ENCODE results near the gene CACNA2D3.

CACNA2D3 gene

DNA sequence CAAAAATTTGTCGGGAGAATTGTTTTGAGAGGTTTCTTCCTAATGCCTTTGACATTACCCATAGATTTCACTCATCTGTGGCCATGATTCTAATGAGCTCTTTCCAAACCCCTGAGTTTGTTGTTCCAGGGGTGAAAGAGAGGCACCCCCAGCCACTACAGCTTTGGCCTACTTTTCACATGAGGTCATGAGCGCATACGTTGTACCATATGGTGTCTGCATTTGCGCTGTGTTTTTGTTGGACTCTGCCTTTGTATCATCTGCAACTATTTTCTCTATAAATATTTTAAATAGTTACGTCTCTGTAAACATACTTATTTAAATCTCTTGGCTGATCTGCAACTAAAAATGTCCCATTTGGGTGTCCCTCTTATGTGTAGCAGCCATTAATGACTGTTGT, 697.6 kb downstream of the CACNA2D3 start:
- TF ChIP-seq, protein P1, sequence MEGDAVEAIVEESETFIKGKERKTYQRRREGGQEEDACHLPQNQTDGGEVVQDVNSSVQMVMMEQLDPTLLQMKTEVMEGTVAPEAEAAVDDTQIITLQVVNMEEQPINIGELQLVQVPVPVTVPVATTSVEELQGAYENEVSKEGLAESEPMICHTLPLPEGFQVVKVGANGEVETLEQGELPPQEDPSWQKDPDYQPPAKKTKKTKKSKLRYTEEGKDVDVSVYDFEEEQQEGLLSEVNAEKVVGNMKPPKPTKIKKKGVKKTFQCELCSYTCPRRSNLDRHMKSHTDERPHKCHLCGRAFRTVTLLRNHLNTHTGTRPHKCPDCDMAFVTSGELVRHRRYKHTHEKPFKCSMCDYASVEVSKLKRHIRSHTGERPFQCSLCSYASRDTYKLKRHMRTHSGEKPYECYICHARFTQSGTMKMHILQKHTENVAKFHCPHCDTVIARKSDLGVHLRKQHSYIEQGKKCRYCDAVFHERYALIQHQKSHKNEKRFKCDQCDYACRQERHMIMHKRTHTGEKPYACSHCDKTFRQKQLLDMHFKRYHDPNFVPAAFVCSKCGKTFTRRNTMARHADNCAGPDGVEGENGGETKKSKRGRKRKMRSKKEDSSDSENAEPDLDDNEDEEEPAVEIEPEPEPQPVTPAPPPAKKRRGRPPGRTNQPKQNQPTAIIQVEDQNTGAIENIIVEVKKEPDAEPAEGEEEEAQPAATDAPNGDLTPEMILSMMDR (IDR thresholded peaks at IDR 0.05; ENCODE audit: insufficient read depth, low read length, poor library complexity, severe bottlenecking) = no peak
- no peak for TF ChIP-seq EZH2phosphoT487 (conservative IDR thresholded peaks at IDR 0.05; ENCODE audit: low read length)
- H3K27me3 ChIP-seq (ENCODE audit: low read length) = no peaks in the 10 kb centered on the region
- H3K36me3 ChIP-seq (ENCODE audit: low read length) = no peaks in the 10 kb centered on the region
- H3K9ac ChIP-seq (ENCODE audit: low read length) = no peak overlapping the region
- no peaks in the 10 kb centered on the region for H3K79me2 ChIP-seq (ENCODE audit: insufficient read depth, low read length)
- no peaks in the 10 kb centered on the region for H3K9me3 ChIP-seq (ENCODE audit: insufficient read depth, low read length)
- no peaks in the 10 kb centered on the region for H4K20me1 ChIP-seq (ENCODE audit: low read depth, low read length)
- no peak overlapping the region for H3K4me3 ChIP-seq (ENCODE audit: insufficient read depth, low read length, poor library complexity, severe bottlenecking)
- H3K9me2 ChIP-seq (replicated peaks; ENCODE audit: insufficient read depth, low read length) = no peaks in the 10 kb centered on the region
- no peak overlapping the region for H2AFZ ChIP-seq (ENCODE audit: low read depth, low read length, severe bottlenecking)
- H3K4me2 ChIP-seq (ENCODE audit: low read depth, low read length, poor library complexity, severe bottlenecking) = no peak overlapping the region
- H3K27ac ChIP-seq (ENCODE audit: low read depth, low read length) = no peak overlapping the region
- H3F3A ChIP-seq (ENCODE audit: insufficient read depth) = no peaks in the 10 kb centered on the region

- TF ChIP-seq, protein P1 (IDR thresholded peaks at IDR 0.05; ENCODE audit: insufficient read depth, low read length, poor library complexity, severe bottlenecking) = no peak
- no peak for TF ChIP-seq EZH2phosphoT487 (conservative IDR thresholded peaks at IDR 0.05; ENCODE audit: low read length)
- Histone ChIP-seq H4K20me1 (ENCODE audit: low read depth, low read length) (no peaks in the 10 kb centered on the region), H3K79me2 (ENCODE audit: insufficient read depth, low read length) (no peaks in the 10 kb centered on the region), H3K4me3 (ENCODE audit: insufficient read depth, low read length, poor library complexity, severe bottlenecking) (no peak overlapping the region), H3K36me3 (ENCODE audit: low read length) (no peaks in the 10 kb centered on the region), H3K9me3 (ENCODE audit: insufficient read depth, low read length) (no peaks in the 10 kb centered on the region), H3K9ac (ENCODE audit: low read length) (no peak overlapping the region), H3K27ac (ENCODE audit: low read depth, low read length) (no peak overlapping the region), H3K9me2 (replicated peaks; ENCODE audit: insufficient read depth, low read length) (no peaks in the 10 kb centered on the region), H3K4me2 (ENCODE audit: low read depth, low read length, poor library complexity, severe bottlenecking) (no peak overlapping the region), H3K27me3 (ENCODE audit: low read length) (no peaks in the 10 kb centered on the region), H2AFZ (ENCODE audit: low read depth, low read length, severe bottlenecking) (no peak overlapping the region), H3F3A (ENCODE audit: insufficient read depth) (no peaks in the 10 kb centered on the region)
These were observed 699.9 kb downstream of the CACNA2D3 start for GRCh38 chr3:54822206-54822605.

DNA sequence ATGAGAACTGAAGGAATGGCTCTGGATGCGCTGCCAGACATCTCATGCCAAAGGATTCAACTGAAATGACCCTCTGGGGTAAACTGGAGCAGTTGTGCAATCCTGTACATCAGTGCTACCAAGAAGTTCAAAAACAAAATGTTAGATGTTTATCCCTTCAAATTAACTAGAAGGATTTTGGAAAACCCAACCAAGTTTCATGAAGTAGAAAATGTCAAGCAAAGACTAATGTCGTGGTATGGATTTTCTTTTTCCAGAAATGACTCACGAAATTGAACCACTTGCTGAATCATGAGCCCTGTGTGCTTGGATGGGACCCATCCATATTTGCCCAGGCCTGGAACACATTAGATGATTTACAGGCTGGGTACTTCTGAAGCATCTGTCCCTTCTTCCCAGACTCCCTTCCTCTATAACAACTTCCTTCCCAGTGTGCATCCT, 703.9 kb downstream of the CACNA2D3 start:
- Histone ChIP-seq H3F3A (ENCODE audit: insufficient read depth) (no peaks in the 10 kb centered on the region), H2AFZ (ENCODE audit: low read depth, low read length, severe bottlenecking) (no peak overlapping the region), H3K27me3 (ENCODE audit: low read length) (no peaks in the 10 kb centered on the region), H3K4me2 (ENCODE audit: low read depth, low read length, poor library complexity, severe bottlenecking) (no peak overlapping the region), H4K20me1 (ENCODE audit: low read depth, low read length) (no peaks in the 10 kb centered on the region), H3K9ac (ENCODE audit: low read length) (no peak overlapping the region), H3K9me3 (ENCODE audit: insufficient read depth, low read length) (no peaks in the 10 kb centered on the region), H3K4me3 (ENCODE audit: insufficient read depth, low read length, poor library complexity, severe bottlenecking) (no peak overlapping the region), H3K79me2 (ENCODE audit: insufficient read depth, low read length) (no peaks in the 10 kb centered on the region), H3K36me3 (ENCODE audit: low read length) (no peaks in the 10 kb centered on the region), H3K27ac (ENCODE audit: low read depth, low read length) (no peak overlapping the region), H3K9me2 (replicated peaks; ENCODE audit: insufficient read depth, low read length) (no peaks in the 10 kb centered on the region)
- TF ChIP-seq EZH2phosphoT487 (conservative IDR thresholded peaks at IDR 0.05; ENCODE audit: low read length) = no peak
- TF ChIP-seq, protein P1 (IDR thresholded peaks at IDR 0.05; ENCODE audit: insufficient read depth, low read length, poor library complexity, severe bottlenecking) = no peak

Measured in SU-DHL-6 (cell line).